ENCODE results near the gene ATXN7L2.
A peak's percentile ranks its signal among the peaks of the same experiment; 100 is the strongest.

ATXN7L2 gene

GRCh38 chr1:109499081-109499480 lies 15.4 kb downstream of the ATXN7L2 start:
- H3K9me3 ChIP-seq (ENCODE audit: insufficient read depth, low read depth, low read length) = no peaks in the 10 kb centered on the region
- no peak overlapping the region for H3K9ac ChIP-seq (ENCODE audit: low read depth, low read length)
- peaks cover 8% of the 10 kb centered on the region; the same call in 1 of the 2 replicates for H3K36me3 ChIP-seq (ENCODE audit: insufficient read depth, low read length)
- H3K4me3 ChIP-seq (ENCODE audit: low read length) = no peak overlapping the region
- H3K27me3 ChIP-seq (ENCODE audit: insufficient read depth, low read length) = no peaks in the 10 kb centered on the region
- WGBS = 100% methylated on average over 5 of the region's 7 CpGs
- peaks cover 12% of the 10 kb centered on the region; the same call in 1 of the 2 replicates for H3K4me1 ChIP-seq (ENCODE audit: insufficient read depth, low read length)
- H3K27ac ChIP-seq (ENCODE audit: low read depth, low read length) = no peak overlapping the region

GRCh38 chr1:109499661-109500536 lies 16.2 kb downstream of the ATXN7L2 start:
- Histone ChIP-seq H3K4me1 (ENCODE audit: insufficient read depth, low read length) (peaks cover 12% of the 10 kb centered on the region; the same call in 1 of the 2 replicates), H3K27me3 (ENCODE audit: insufficient read depth, low read length) (no peaks in the 10 kb centered on the region), H3K27ac (ENCODE audit: low read depth, low read length) (no peak overlapping the region), H3K4me3 (ENCODE audit: low read length) (no peak overlapping the region), H3K9ac (ENCODE audit: low read depth, low read length) (no peak overlapping the region), H3K9me3 (ENCODE audit: insufficient read depth, low read depth, low read length) (no peaks in the 10 kb centered on the region), H3K36me3 (ENCODE audit: insufficient read depth, low read length) (peaks cover 8% of the 10 kb centered on the region; the same call in 1 of the 2 replicates)
- 80% methylated on average over 4 of the region's 4 CpGs for WGBS

- Histone ChIP-seq H3K36me3 (ENCODE audit: insufficient read depth, low read length) (peaks cover 8% of the 10 kb centered on the region; the same call in 1 of the 2 replicates), H3K4me3 (ENCODE audit: low read length) (no peak overlapping the region), H3K27ac (ENCODE audit: low read depth, low read length) (no peak overlapping the region), H3K9me3 (ENCODE audit: insufficient read depth, low read depth, low read length) (no peaks in the 10 kb centered on the region), H3K9ac (ENCODE audit: low read depth, low read length) (no peak overlapping the region), H3K27me3 (ENCODE audit: insufficient read depth, low read length) (no peaks in the 10 kb centered on the region), H3K4me1 (ENCODE audit: insufficient read depth, low read length) (peaks cover 12% of the 10 kb centered on the region; the same call in 1 of the 2 replicates)
- 75% methylated on average over 4 of the region's 5 CpGs for WGBS
Observed at GRCh38 chr1:109500941-109501381, 17.3 kb downstream of the ATXN7L2 start.

- Histone ChIP-seq H3K4me3 (ENCODE audit: low read length) (no peak overlapping the region), H3K36me3 (ENCODE audit: insufficient read depth, low read length) (0 out of 2 replicates have a peak, but pooled peaks cover 4% of the 10 kb centered on the region), H3K27ac (ENCODE audit: low read depth, low read length) (no peak overlapping the region), H3K9me3 (ENCODE audit: insufficient read depth, low read depth, low read length) (no peaks in the 10 kb centered on the region), H3K9ac (ENCODE audit: low read depth, low read length) (no peak overlapping the region), H3K27me3 (ENCODE audit: insufficient read depth, low read length) (no peaks in the 10 kb centered on the region), H3K4me1 (ENCODE audit: insufficient read depth, low read length) (peaks cover 12% of the 10 kb centered on the region; the same call in 1 of the 2 replicates)
- 83% methylated on average over 5 of the region's 5 CpGs for WGBS
Observed at GRCh38 chr1:109501644-109502363, 18.1 kb downstream of the ATXN7L2 start.

- H3K27ac ChIP-seq (ENCODE audit: low read depth, low read length) = no peak overlapping the region
- no peak overlapping the region for H3K4me3 ChIP-seq (ENCODE audit: low read length)
- WGBS = 85% methylated on average over 3 of the region's 3 CpGs
- H3K27me3 ChIP-seq (ENCODE audit: insufficient read depth, low read length) = 0 out of 2 replicates have a peak, but pooled peaks cover 3% of the 10 kb centered on the region
- H3K9ac ChIP-seq (ENCODE audit: low read depth, low read length) = no peak overlapping the region
- peaks cover 11% of the 10 kb centered on the region; the same call in 1 of the 2 replicates for H3K4me1 ChIP-seq (ENCODE audit: insufficient read depth, low read length)
- no peaks in the 10 kb centered on the region for H3K9me3 ChIP-seq (ENCODE audit: insufficient read depth, low read depth, low read length)
- no peaks in the 10 kb centered on the region for H3K36me3 ChIP-seq (ENCODE audit: insufficient read depth, low read length)
Observed at GRCh38 chr1:109502364-109502851, 18.7 kb downstream of the ATXN7L2 start.

- Histone ChIP-seq H3K27me3 (ENCODE audit: insufficient read depth, low read length) (peaks cover 19% of the 10 kb centered on the region), H3K27ac (ENCODE audit: low read depth, low read length) (no peak overlapping the region), H3K4me3 (ENCODE audit: low read length) (no peak overlapping the region), H3K9me3 (ENCODE audit: insufficient read depth, low read depth, low read length) (no peaks in the 10 kb centered on the region), H3K36me3 (ENCODE audit: insufficient read depth, low read length) (no peaks in the 10 kb centered on the region), H3K9ac (ENCODE audit: low read depth, low read length) (no peak overlapping the region), H3K4me1 (ENCODE audit: insufficient read depth, low read length) (0 out of 2 replicates have a peak, but pooled peaks cover 3% of the 10 kb centered on the region)
- 94% methylated on average over 5 of the region's 5 CpGs for WGBS
Observed at GRCh38 chr1:109503935-109504334, 20.2 kb downstream of the ATXN7L2 start.

- no peak overlapping the region for H3K4me3 ChIP-seq (ENCODE audit: low read length)
- no peaks in the 10 kb centered on the region for H3K4me1 ChIP-seq (ENCODE audit: insufficient read depth, low read length)
Observed at GRCh38 chr1:109504974-109505373, 21.3 kb downstream of the ATXN7L2 start.

GRCh38 chr1:109508001-109508872 lies 24.5 kb downstream of the ATXN7L2 start:
- 91% methylated on average over 25 of the region's 25 CpGs for WGBS
- H3K36me3 ChIP-seq (ENCODE audit: insufficient read depth, low read length) = no peaks in the 10 kb centered on the region
- no peak overlapping the region for H3K27ac ChIP-seq (ENCODE audit: low read depth, low read length)
- peaks cover 48% of the 10 kb centered on the region for H3K27me3 ChIP-seq (ENCODE audit: insufficient read depth, low read length)
- H3K4me3 ChIP-seq (ENCODE audit: low read length) = no peak overlapping the region
- no peaks in the 10 kb centered on the region for H3K9me3 ChIP-seq (ENCODE audit: insufficient read depth, low read depth, low read length)
- no peak overlapping the region for H3K9ac ChIP-seq (ENCODE audit: low read depth, low read length)
- no peaks in the 10 kb centered on the region for H3K4me1 ChIP-seq (ENCODE audit: insufficient read depth, low read length)

More at GRCh38 chr1:109504974-109505373, 21.3 kb downstream of the ATXN7L2 start:
- Histone ChIP-seq H3K27ac (ENCODE audit: low read depth, low read length) (no peak overlapping the region), H3K36me3 (ENCODE audit: insufficient read depth, low read length) (no peaks in the 10 kb centered on the region), H3K9me3 (ENCODE audit: insufficient read depth, low read depth, low read length) (no peaks in the 10 kb centered on the region), H3K9ac (ENCODE audit: low read depth, low read length) (no peak overlapping the region), H3K27me3 (ENCODE audit: insufficient read depth, low read length) (peaks cover 27% of the 10 kb centered on the region)
- 90% methylated on average over 1 of the region's 1 CpG for WGBS

- H3K9ac ChIP-seq (ENCODE audit: low read depth, low read length) = no peak overlapping the region; the same call in 1 of the 2 replicates
- 68% methylated on average over 7 of the region's 7 CpGs for WGBS
- H3K4me1 ChIP-seq (ENCODE audit: insufficient read depth, low read length) = no peaks in the 10 kb centered on the region
- peaks cover 48% of the 10 kb centered on the region for H3K27me3 ChIP-seq (ENCODE audit: insufficient read depth, low read length)
- H3K36me3 ChIP-seq (ENCODE audit: insufficient read depth, low read length) = no peaks in the 10 kb centered on the region
- H3K4me3 ChIP-seq (ENCODE audit: low read length) = peak overlapping the region; percentile 75
- no peaks in the 10 kb centered on the region for H3K9me3 ChIP-seq (ENCODE audit: insufficient read depth, low read depth, low read length)
- H3K27ac ChIP-seq (ENCODE audit: low read depth, low read length) = no peak overlapping the region
Observed at GRCh38 chr1:109508873-109509175, 25.1 kb downstream of the ATXN7L2 start.
